ENCODE results near the gene MTARC1.

MTARC1 gene

GRCh38 chr1:220833436-220833835 is 46.7 kb downstream of the MTARC1 start:
- TF ChIP-seq, protein P1, sequence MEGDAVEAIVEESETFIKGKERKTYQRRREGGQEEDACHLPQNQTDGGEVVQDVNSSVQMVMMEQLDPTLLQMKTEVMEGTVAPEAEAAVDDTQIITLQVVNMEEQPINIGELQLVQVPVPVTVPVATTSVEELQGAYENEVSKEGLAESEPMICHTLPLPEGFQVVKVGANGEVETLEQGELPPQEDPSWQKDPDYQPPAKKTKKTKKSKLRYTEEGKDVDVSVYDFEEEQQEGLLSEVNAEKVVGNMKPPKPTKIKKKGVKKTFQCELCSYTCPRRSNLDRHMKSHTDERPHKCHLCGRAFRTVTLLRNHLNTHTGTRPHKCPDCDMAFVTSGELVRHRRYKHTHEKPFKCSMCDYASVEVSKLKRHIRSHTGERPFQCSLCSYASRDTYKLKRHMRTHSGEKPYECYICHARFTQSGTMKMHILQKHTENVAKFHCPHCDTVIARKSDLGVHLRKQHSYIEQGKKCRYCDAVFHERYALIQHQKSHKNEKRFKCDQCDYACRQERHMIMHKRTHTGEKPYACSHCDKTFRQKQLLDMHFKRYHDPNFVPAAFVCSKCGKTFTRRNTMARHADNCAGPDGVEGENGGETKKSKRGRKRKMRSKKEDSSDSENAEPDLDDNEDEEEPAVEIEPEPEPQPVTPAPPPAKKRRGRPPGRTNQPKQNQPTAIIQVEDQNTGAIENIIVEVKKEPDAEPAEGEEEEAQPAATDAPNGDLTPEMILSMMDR (IDR thresholded peaks at IDR 0.05; ENCODE audit: low read depth, low read length, missing control alignments) = no peak
- no peak overlapping the region for H3K4me3 ChIP-seq (replicated peaks; ENCODE audit: low read depth, low read length)
- DNase-seq (ENCODE audit: extremely low read depth, low read depth) = no peak

- H3K4me3 ChIP-seq (replicated peaks; ENCODE audit: low read depth, low read length) = no peak overlapping the region
- TF ChIP-seq, protein P1 (IDR thresholded peaks at IDR 0.05; ENCODE audit: low read depth, low read length, missing control alignments) = no peak
- DNase-seq (ENCODE audit: extremely low read depth, low read depth) = no peak
Measured at GRCh38 chr1:220834155-220834870, 47.6 kb downstream of the MTARC1 start.

Measured in HFF-Myc (cell line).